Astrocyte (in vitro differentiated cells and primary cell): ENCODE measurements around the gene LOXHD1. TPM values are rescaled to one million over a fixed set of nuclear protein-coding genes. Genes with fewer than 3 reads are reported as not detected.

Experiments used
- DNase-seq: peaks from one replicate; pipeline ENCODE4 v3.0.0-alpha.2; 2010; ENCODE audit warnings: low read depth
- FAIRE-seq: peaks from 2 replicates; lab custom pipeline; 2011; peaks lifted over from hg19 to GRCh38; lab: Jason Lieb, UNC
- H2AFZ ChIP-seq: 2 replicates; pipeline ENCODE4 v1.6.0; 2012; ENCODE audit warnings: low read depth, low read length, inconsistent platforms
- H3K27ac ChIP-seq: 2 replicates; pipeline ENCODE4 v1.5.1; 2011; ENCODE audit warnings: low read depth, low read length, inconsistent platforms
- H3K27me3 ChIP-seq: 2 replicates; pipeline ENCODE4 v1.6.0; 2011; ENCODE audit warnings: low read length, inconsistent platforms; ENCODE audit not compliant: insufficient read depth
- H3K36me3 ChIP-seq: 2 replicates; pipeline ENCODE4 v1.5.1; 2011; ENCODE audit warnings: low read length, inconsistent platforms; ENCODE audit not compliant: insufficient read depth
- H3K4me1 ChIP-seq: 2 replicates; pipeline ENCODE4 v1.5.1; 2011; ENCODE audit warnings: low read length, inconsistent platforms; ENCODE audit not compliant: insufficient read depth
- H3K4me2 ChIP-seq: 2 replicates; pipeline ENCODE4 v1.6.0; 2012; ENCODE audit warnings: low read length, inconsistent platforms
- H3K4me3 ChIP-seq: 2 replicates; pipeline ENCODE4 v1.5.1; 2011; ENCODE audit warnings: low read depth, mild to moderate bottlenecking, low read length, inconsistent platforms; ENCODE audit not compliant: insufficient read depth
- H3K79me2 ChIP-seq: 2 replicates; pipeline ENCODE4 v1.6.0; 2012; ENCODE audit warnings: mild to moderate bottlenecking, low read length, inconsistent platforms; ENCODE audit not compliant: insufficient read depth
- H3K9ac ChIP-seq: 2 replicates; pipeline ENCODE4 v1.6.0; 2012; ENCODE audit warnings: mild to moderate bottlenecking, low read length, inconsistent platforms
- H3K9me3 ChIP-seq: 2 replicates; pipeline ENCODE4 v1.5.1; 2012; ENCODE audit warnings: low read depth, mild to moderate bottlenecking, low read length, inconsistent platforms; ENCODE audit not compliant: insufficient read depth
- H4K20me1 ChIP-seq: 2 replicates; pipeline ENCODE4 v1.6.0; 2012; ENCODE audit warnings: low read length, inconsistent platforms; ENCODE audit not compliant: insufficient read depth
- H3K27ac Mint-ChIP-seq: one replicate; pipeline ENCODE4 v1.8.0; 2021; ENCODE audit warnings: mild to moderate bottlenecking, mixed read lengths; ENCODE audit not compliant: unreplicated experiment
- H3K27me3 Mint-ChIP-seq: one replicate; pipeline ENCODE4 v1.8.0; 2021; ENCODE audit warnings: low read depth, mixed read lengths; ENCODE audit not compliant: unreplicated experiment
- H3K36me3 Mint-ChIP-seq: one replicate; pipeline ENCODE4 v1.8.0; 2021; ENCODE audit warnings: low read depth, mixed read lengths; ENCODE audit not compliant: unreplicated experiment
- H3K4me1 Mint-ChIP-seq: one replicate; pipeline ENCODE4 v1.8.0; 2021; ENCODE audit warnings: low read depth, mixed read lengths; ENCODE audit not compliant: unreplicated experiment
- H3K4me3 Mint-ChIP-seq: one replicate; pipeline ENCODE4 v1.8.0; 2021; ENCODE audit warnings: mild to moderate bottlenecking, moderate library complexity, mixed read lengths; ENCODE audit not compliant: unreplicated experiment
- H3K9me3 Mint-ChIP-seq: one replicate; pipeline ENCODE4 v1.8.0; 2021; ENCODE audit warnings: mild to moderate bottlenecking, mixed read lengths; ENCODE audit not compliant: unreplicated experiment
- CTCF ChIP-seq: IDR thresholded peaks from 2 replicates; pipeline ENCODE4 v1.5.1; 2011; ENCODE audit warnings: low read depth, mild to moderate bottlenecking, inconsistent platforms, low read length, moderate library complexity; ENCODE audit not compliant: insufficient read depth
- EZH2 ChIP-seq: IDR thresholded peaks from 2 replicates; pipeline ENCODE4 v1.6.1; 2012; ENCODE audit warnings: mild to moderate bottlenecking, low read length, inconsistent platforms; ENCODE audit not compliant: insufficient read depth
- total RNA-seq: library from RNA; stranded (reverse); gene quantifications from 2 replicates; pipeline ENCODE4 v1.2.1, GENCODE V29; 2021

Gene LOXHD1
- total RNA-seq, 1 donor from 2014 or later, result not detected

DNA sequence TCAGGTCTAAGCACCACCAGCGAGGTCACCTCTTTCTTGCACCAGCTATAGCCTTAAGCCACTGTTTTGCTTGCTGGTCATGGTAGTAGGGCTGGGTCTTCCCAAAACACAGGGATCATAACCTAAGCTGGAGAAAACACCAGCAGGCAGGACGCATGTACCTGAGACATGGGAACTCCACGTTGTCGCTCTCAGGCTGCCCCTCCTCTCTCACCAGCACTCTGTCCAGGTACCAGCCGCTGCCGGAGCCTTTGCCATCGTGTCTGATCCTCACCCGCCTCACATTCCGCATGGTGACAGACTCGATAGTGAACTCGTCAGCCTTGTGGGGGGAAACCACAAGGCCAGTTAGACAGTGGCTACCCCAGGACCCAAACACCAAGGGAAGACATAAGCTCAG is 79.5 kb downstream of the LOXHD1 start:
- Histone ChIP-seq H3K4me1 (no peaks in the 10 kb centered on the region), H3K4me2 (no peak overlapping the region), H3K4me3 (no peak overlapping the region), H4K20me1 (no peaks in the 10 kb centered on the region), H3K9ac (no peak overlapping the region), H3K79me2 (no peaks in the 10 kb centered on the region), H2AFZ (no peak overlapping the region), H3K9me3 (peaks cover 4% of the 10 kb centered on the region), H3K27me3 (no peaks in the 10 kb centered on the region), H3K27ac (no peak overlapping the region), H3K36me3 (no peaks in the 10 kb centered on the region)
- Mint-ChIP-seq H3K36me3 (no peaks in the 10 kb centered on the region), H3K9me3 (peaks cover 11% of the 10 kb centered on the region), H3K4me1 (no peaks in the 10 kb centered on the region), H3K27me3 (peaks cover 21% of the 10 kb centered on the region), H3K27ac (no peak overlapping the region), H3K4me3 (no peak overlapping the region)
- DNase-seq (no peak), FAIRE-seq (no peak)
- TF ChIP-seq EZH2, result no peak
- no peak for TF ChIP-seq CTCF

- Histone ChIP-seq H3K9me3 (peaks cover 4% of the 10 kb centered on the region), H3K4me2 (no peak overlapping the region), H3K36me3 (no peaks in the 10 kb centered on the region), H3K4me3 (no peak overlapping the region), H4K20me1 (no peaks in the 10 kb centered on the region), H2AFZ (no peak overlapping the region), H3K4me1 (no peaks in the 10 kb centered on the region), H3K9ac (no peak overlapping the region), H3K79me2 (no peaks in the 10 kb centered on the region), H3K27ac (no peak overlapping the region), H3K27me3 (no peaks in the 10 kb centered on the region)
- Mint-ChIP-seq H3K4me3 (no peak overlapping the region), H3K27me3 (peaks cover 26% of the 10 kb centered on the region), H3K27ac (no peak overlapping the region), H3K4me1 (no peaks in the 10 kb centered on the region), H3K9me3 (peaks cover 2% of the 10 kb centered on the region), H3K36me3 (no peaks in the 10 kb centered on the region)
- no peak for TF ChIP-seq EZH2
- TF ChIP-seq CTCF, result no peak
- no peak for FAIRE-seq
- no peak for DNase-seq
Measured at GRCh38 chr18:46575851-46576250, 81.2 kb downstream of the LOXHD1 start.

GRCh38 chr18:46574743-46575115 is 82.3 kb downstream of the LOXHD1 start:
- no peaks in the 10 kb centered on the region for H3K4me1 ChIP-seq
- H3K4me2 ChIP-seq, result no peak overlapping the region
- DNase-seq (no peak), FAIRE-seq (no peak)
- no peak overlapping the region for H3K4me3 Mint-ChIP-seq
- no peaks in the 10 kb centered on the region for H4K20me1 ChIP-seq
- H3K27me3 Mint-ChIP-seq, result peaks cover 26% of the 10 kb centered on the region
- no peaks in the 10 kb centered on the region for H3K4me1 Mint-ChIP-seq
- peaks cover under 1% of the 10 kb centered on the region for H3K9me3 Mint-ChIP-seq
- no peaks in the 10 kb centered on the region for H3K36me3 Mint-ChIP-seq
- H3K9ac ChIP-seq, result no peak overlapping the region
- H3K79me2 ChIP-seq, result no peaks in the 10 kb centered on the region
- H3K27me3 ChIP-seq, result no peaks in the 10 kb centered on the region
- H2AFZ ChIP-seq, result no peak overlapping the region
- H3K4me3 ChIP-seq, result no peak overlapping the region
- no peak overlapping the region for H3K27ac Mint-ChIP-seq
- peaks cover 3% of the 10 kb centered on the region for H3K9me3 ChIP-seq
- no peak overlapping the region for H3K27ac ChIP-seq
- TF ChIP-seq EZH2 (no peak), CTCF (no peak)
- H3K36me3 ChIP-seq, result no peaks in the 10 kb centered on the region
